K562 (cell line): ENCODE measurements around the gene ATP4B. TPM values are rescaled to one million over a fixed set of nuclear protein-coding genes. Genes with fewer than 3 reads are reported as not detected.

ENCODE experiments used
- ATAC-seq: fragments of 200-7000 bp; cut with Tn5 transposase; 3 replicates; pipeline ENCODE4 v1.9.1; 2020; ENCODE audit warnings: moderate library complexity
- BruUV-seq: library from RNA; stranded (reverse); fragments of 400-500 nt; replicated peaks from 2 replicates; lab custom pipeline; 2021; lab: Mats Ljungman, UMichigan
- CTCF ChIA-PET: fragments of 300-600 bp; formaldehyde crosslinking; extraction: SDS; loops from one replicate; lab custom pipeline; 2021; ENCODE audit warnings: low intra/inter-chr PET ratio; lab: Yijun Ruan, JAX
- POLR2A ChIA-PET: fragments of 300-600, 350-650 bp; sonication (Branson Sonifier 250); formaldehyde crosslinking; extraction: SDS; loops from one replicate; lab custom pipeline; 2021; ENCODE audit warnings: antibody characterized with exemption, inconsistent platforms; lab: Yijun Ruan, JAX
- DNase-seq, 4 experiments: peaks; one replicate each; pipeline versions ENCODE4 v3.0.0 to v3.0.0-alpha.2; 2011 to 2018; ENCODE audit warnings: low spot score in 3 of 4, mixed read lengths in 3 of 4; ENCODE audit errors: extremely low read depth in 1 of 4
- FAIRE-seq: peaks from 2 replicates; lab custom pipeline; 2011; peaks lifted over from hg19 to GRCh38; lab: Jason Lieb, UNC
- H2AFZ ChIP-seq: 2 replicates; pipeline ENCODE4 v1.6.0; 2011; ENCODE audit warnings: low read depth, low read length, control low read depth, inconsistent platforms
- H3K27ac ChIP-seq: fragments of 200-600 bp; 3 replicates; pipeline ENCODE4 v1.8.0; 2011; ENCODE audit warnings: low read depth, mild to moderate bottlenecking, control low read depth, inconsistent platforms, low read length, moderate library complexity, mixed read lengths; ENCODE audit errors: extremely low read depth
- H3K27me3 ChIP-seq, 2 experiments: fragments of 300-600 bp in 1 of 2; 2 replicates in 1 of 2; 3 replicates in 1 of 2; pipeline versions ENCODE4 v1.6.0 to v1.8.0; 2011; ENCODE audit warnings: inconsistent platforms in 2 of 2, low read length in 2 of 2, mild to moderate bottlenecking in 1 of 2, mixed read lengths in 1 of 2, moderate library complexity in 1 of 2; ENCODE audit not compliant: control insufficient read depth in 2 of 2, insufficient read depth in 2 of 2
- H3K36me3 ChIP-seq: fragments of 300-600 bp; 3 replicates; pipeline ENCODE4 v1.8.0; 2011; ENCODE audit warnings: mild to moderate bottlenecking, low read length, inconsistent platforms; ENCODE audit not compliant: control insufficient read depth, insufficient read depth
- H3K4me1 ChIP-seq, 2 experiments: fragments of 200-600 bp in 1 of 2; replicated peaks in 1 of 2; 2 replicates in 1 of 2; 3 replicates in 1 of 2; pipeline versions ENCODE4 v1.5.1 to v1.8.0; 2011; ENCODE audit warnings: inconsistent platforms in 2 of 2, low read length in 2 of 2, mild to moderate bottlenecking in 1 of 2, mixed read lengths in 1 of 2, moderate library complexity in 1 of 2; ENCODE audit not compliant: control insufficient read depth in 2 of 2, insufficient read depth in 2 of 2
- H3K4me2 ChIP-seq: 2 replicates; pipeline ENCODE4 v1.6.1; 2011; ENCODE audit warnings: low read length, control low read depth, inconsistent platforms, mixed read lengths; ENCODE audit not compliant: insufficient read depth
- H3K4me3 ChIP-seq: fragments of 200-600 bp; sonication (generic), shearing (Covaris generic); 2 replicates; pipeline ENCODE4 v1.5.1; 2016; ENCODE audit warnings: control low read depth, inconsistent platforms
- H3K79me2 ChIP-seq: fragments of 200-600 bp; 3 replicates; pipeline ENCODE4 v1.8.0; 2011; ENCODE audit warnings: low read length, inconsistent platforms; ENCODE audit not compliant: control insufficient read depth, insufficient read depth
- H3K9ac ChIP-seq, 2 experiments: 2 replicates each; pipeline versions ENCODE4 v1.6.0 to v1.6.1; 2011; ENCODE audit warnings: low read depth in 2 of 2, low read length in 2 of 2, control low read depth in 1 of 2, inconsistent platforms in 1 of 2, mild to moderate bottlenecking in 1 of 2, mixed read lengths in 1 of 2; ENCODE audit not compliant: insufficient read depth in 1 of 2
- H3K9me1 ChIP-seq: one replicate; pipeline ENCODE4 v1.6.0; 2011; ENCODE audit warnings: inconsistent platforms, mild to moderate bottlenecking, low read length, moderate library complexity; ENCODE audit not compliant: control insufficient read depth, insufficient read depth
- H3K9me3 ChIP-seq: replicated peaks from 2 replicates; pipeline ENCODE4 v1.5.1; 2011; ENCODE audit warnings: low read depth, low read length, inconsistent platforms; ENCODE audit not compliant: control insufficient read depth, insufficient read depth
- H4K20me1 ChIP-seq: replicated peaks from 2 replicates; pipeline ENCODE4 v1.6.1; 2011; ENCODE audit warnings: low read length, inconsistent platforms, mixed read lengths; ENCODE audit not compliant: control insufficient read depth, insufficient read depth
- HCFC1 ChIP-seq: IDR thresholded peaks from 2 replicates; pipeline ENCODE4 v1.6.1; 2012; ENCODE audit warnings: low read depth, low read length, improper control_type of control experiment
- KLF6 ChIP-seq: fragments of 250-450 bp; sonication (Bioruptor Pico); IDR thresholded peaks from 2 replicates; pipeline ENCODE4 v1.4.0; 2020; ENCODE audit warnings: mild to moderate bottlenecking, moderate library complexity, borderline replicate concordance
- ZNF445 ChIP-seq: fragments of 250-450 bp; sonication (Bioruptor Pico); IDR thresholded peaks from 2 replicates; pipeline ENCODE4 v1.4.0; 2020; ENCODE audit warnings: low read depth, mild to moderate bottlenecking, moderate library complexity
- WGBS: fragments of 100-300 bp; shearing (Covaris generic); methylation state at CpG from one replicate; pipeline ENCODE4 v1.1.6; 2016; ENCODE audit warnings: low coverage, mixed read lengths; ENCODE audit not compliant: insufficient coverage; ENCODE audit errors: missing lambda C conversion rate; 5-methylcytosine and 5-hydroxymethylcytosine counted together
- in situ Hi-C: fragments of 300-500 bp; cut with MboI; formaldehyde crosslinking; loops from 4 replicates; pipeline ENCODE4 v1.15.0; 2018; ENCODE audit warnings: inconsistent platforms, mixed read lengths
- intact Hi-C: fragments of 100-400 bp; cut with micrococcal nuclease; formaldehyde crosslinking; loops from 2 replicates; pipeline ENCODE4 v1.14.2; 2022
- polyA plus RNA-seq, 8 experiments: library from polyadenylated mRNA; depleted of rRNA in 4 of 8; stranded (reverse) in 5 of 8; unstranded in 3 of 8; fragments of >200 nt; fragmentation: Nextera tagmentation in 2 of 8; fragmentation: Illumina TruSeq in 1 of 8; extraction: Ambion mirVana in 2 of 8; extraction: Trizol in 1 of 8; gene quantifications; 2 replicates each; pipeline versions ENCODE4 v1.2.1 to v1.2.3, GENCODE V29; 2011 to 2014; ENCODE audit warnings: inconsistent platforms in 1 of 8, missing spikeins in 1 of 8
- total RNA-seq, 7 experiments: library from RNA; depleted of rRNA in 6 of 7; stranded (reverse); fragments of >200 nt in 6 of 7; fragmentation: Illumina TruSeq in 2 of 7; extraction: Trizol in 2 of 7; gene quantifications; 2 replicates each; pipeline versions ENCODE4 v1.2.1 to v1.2.3, GENCODE V29; 2011 to 2021; ENCODE audit warnings: low replicate concordance in 1 of 7

Gene ATP4B
- total and polyA plus RNA-seq, 9 of the 15 experiments (the other 6 are each of a cell fraction or from before 2014, with no cell fraction given), result not detected

DNA sequence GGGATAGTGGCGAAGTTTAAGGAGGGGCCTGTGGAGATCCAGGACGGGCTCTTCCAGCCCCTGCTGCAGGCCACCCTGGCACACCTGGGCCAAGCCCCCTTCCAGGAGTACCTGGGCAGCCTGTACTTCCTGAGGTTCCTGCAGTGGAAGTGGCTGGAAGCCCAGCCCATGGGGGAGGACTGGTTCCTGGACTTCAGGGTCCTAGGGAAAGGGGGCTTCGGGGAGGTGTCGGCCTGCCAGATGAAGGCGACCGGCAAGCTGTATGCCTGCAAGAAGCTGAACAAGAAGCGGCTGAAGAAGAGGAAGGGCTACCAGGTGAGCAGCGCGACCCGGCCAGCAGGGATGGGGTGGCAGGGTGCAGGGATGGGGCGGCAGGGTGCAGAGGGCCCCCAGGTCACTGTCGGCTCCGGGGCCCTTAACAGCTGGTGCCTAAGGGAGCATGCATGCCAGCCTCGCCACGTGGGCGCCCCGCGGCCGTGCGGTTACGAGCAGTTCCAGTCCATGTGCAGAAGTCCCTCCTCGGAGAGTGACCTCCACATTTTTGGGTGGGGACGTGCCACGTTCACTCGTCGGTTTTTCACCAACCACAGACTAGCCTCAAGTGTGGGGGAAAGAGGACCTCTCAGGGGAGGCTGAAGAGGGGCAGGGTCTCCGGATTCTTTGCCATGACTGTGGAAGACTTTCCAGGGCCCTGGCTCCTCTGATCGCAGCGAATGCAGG, 9.9 kb upstream of the ATP4B start:
- CTCF ChIA-PET, result no interaction called here
- TF ChIP-seq HCFC1, result no peak
- TF ChIP-seq ZNF445 (CRISPR knock-in tag), result no peak
- TF ChIP-seq KLF6, result no peak
- TF ChIP-seq, all 486 proteins: peak for 0
- H3K9me1 ChIP-seq, result no peaks in the 10 kb centered on the region
- peaks cover 0 to 18% of the 10 kb centered on the region in 2 experiments; a peak in 2 of 5 replicates for H3K4me1 ChIP-seq
- no peak overlapping the region for H3K4me3 ChIP-seq
- no peak overlapping the region for H3K4me2 ChIP-seq
- ATAC-seq, result no peak
- no peak for DNase-seq
- POLR2A ChIA-PET, result interaction anchor here (0.9 kb wide), 1 partner anchor 55 kb away, joined by 3 read pairs; no protein-coding TSS in a partner anchor
- no peak overlapping the region; a peak in 1 of 4 replicates for H3K9ac ChIP-seq
- 21% methylated on average over 19 of the region's 29 CpGs for WGBS
- no peaks in the 10 kb centered on the region for H4K20me1 ChIP-seq
- H3K9me3 ChIP-seq, result no peaks in the 10 kb centered on the region
- H3K36me3 ChIP-seq, result no peaks in the 10 kb centered on the region
- no peak for FAIRE-seq
- in situ Hi-C loops, result loop anchor here (10.0 kb wide), 1 partner anchor 57 kb away; no protein-coding TSS in a partner anchor
- no peaks in the 10 kb centered on the region for H3K79me2 ChIP-seq
- no peak overlapping the region for H2AFZ ChIP-seq
- peaks cover 24 to 59% of the 10 kb centered on the region in 2 experiments; a peak in 3 of 5 replicates for H3K27me3 ChIP-seq
- H3K27ac ChIP-seq, result no peak overlapping the region
- no TSS peak for BruUV-seq
- intact Hi-C loops, result no loop called here
